ENCODE results near the gene CLIP1. TPM values are rescaled to one million over a fixed set of nuclear protein-coding genes. Genes with fewer than 3 reads are reported as not detected.
"Not testable (repeated sequence)": the region's sequence is repeated elsewhere in the genome, so short reads cannot be mapped to it uniquely, and the experiment has no call there.

Gene CLIP1
- total RNA-seq, 1 donor from 2014 or later: 102 TPM

- Histone ChIP-seq H3K4me3 (no peak overlapping the region), H3K27ac (replicated peaks) (no peak overlapping the region), H3K4me1 (no peaks in the 10 kb centered on the region), H3K9me3 (replicated peaks) (no peaks in the 10 kb centered on the region), H3K27me3 (ENCODE audit: low read depth) (no peaks in the 10 kb centered on the region), H3K36me3 (no peaks in the 10 kb centered on the region)
- DNase-seq: no peak
- intact Hi-C loops (cut with micrococcal nuclease): no loop called here
- TF ChIP-seq CTCF (IDR thresholded peaks at IDR 0.05; ENCODE audit: borderline replicate concordance): no peak
Observed at GRCh38 chr12:122454739-122455138, 32.3 kb upstream of the CLIP1 start.

- Histone ChIP-seq H3K27me3 (ENCODE audit: low read depth) (no peaks in the 10 kb centered on the region), H3K4me3 (no peak overlapping the region), H3K9me3 (replicated peaks) (no peaks in the 10 kb centered on the region), H3K27ac (replicated peaks) (no peak overlapping the region), H3K4me1 (no peaks in the 10 kb centered on the region), H3K36me3 (no peaks in the 10 kb centered on the region)
- intact Hi-C loops (cut with micrococcal nuclease): no loop called here
- TF ChIP-seq CTCF (IDR thresholded peaks at IDR 0.05; ENCODE audit: borderline replicate concordance): no peak
- DNase-seq: no peak
Observed at GRCh38 chr12:122454250-122454721, 31.8 kb upstream of the CLIP1 start.

- Histone ChIP-seq H3K27me3 (ENCODE audit: low read depth) (no peaks in the 10 kb centered on the region), H3K4me3 (no peak overlapping the region), H3K27ac (replicated peaks) (no peak overlapping the region), H3K4me1 (no peaks in the 10 kb centered on the region), H3K9me3 (replicated peaks) (no peaks in the 10 kb centered on the region), H3K36me3 (no peaks in the 10 kb centered on the region)
- no peak for DNase-seq
- intact Hi-C loops (cut with micrococcal nuclease): no loop called here
- no peak for TF ChIP-seq CTCF (IDR thresholded peaks at IDR 0.05; ENCODE audit: borderline replicate concordance)
Observed at GRCh38 chr12:122452701-122453285, 30.3 kb upstream of the CLIP1 start.

- no peaks in the 10 kb centered on the region for H3K9me3 ChIP-seq (replicated peaks)
- H3K27ac ChIP-seq (replicated peaks): no peak overlapping the region
- no peaks in the 10 kb centered on the region for H3K4me1 ChIP-seq
- no peaks in the 10 kb centered on the region for H3K27me3 ChIP-seq (ENCODE audit: low read depth)
- H3K36me3 ChIP-seq: no peaks in the 10 kb centered on the region
- no peak overlapping the region for H3K4me3 ChIP-seq
- intact Hi-C loops (cut with micrococcal nuclease): no loop called here
- no peak for TF ChIP-seq CTCF (IDR thresholded peaks at IDR 0.05; ENCODE audit: borderline replicate concordance)
- no peak for DNase-seq
Observed at GRCh38 chr12:122449317-122449716, 26.8 kb upstream of the CLIP1 start.

- H3K9me3 ChIP-seq (replicated peaks); H3K4me3 ChIP-seq; H3K36me3 ChIP-seq; H3K27me3 ChIP-seq (ENCODE audit: low read depth); intact Hi-C loops (cut with micrococcal nuclease); H3K27ac ChIP-seq (replicated peaks); DNase-seq; H3K4me1 ChIP-seq: not testable (repeated sequence)
Observed at GRCh38 chr12:122447825-122448224, 25.4 kb upstream of the CLIP1 start.

- DNase-seq; H3K36me3 ChIP-seq; H3K4me1 ChIP-seq; H3K9me3 ChIP-seq (replicated peaks); H3K27me3 ChIP-seq (ENCODE audit: low read depth); H3K27ac ChIP-seq (replicated peaks); intact Hi-C loops (cut with micrococcal nuclease); H3K4me3 ChIP-seq: not testable (repeated sequence)
Observed at GRCh38 chr12:122446390-122446789, 23.9 kb upstream of the CLIP1 start.

- H3K4me1 ChIP-seq; intact Hi-C loops (cut with micrococcal nuclease); H3K36me3 ChIP-seq; H3K27ac ChIP-seq (replicated peaks); H3K9me3 ChIP-seq (replicated peaks); DNase-seq; H3K27me3 ChIP-seq (ENCODE audit: low read depth); H3K4me3 ChIP-seq: not testable (repeated sequence)
Observed at GRCh38 chr12:122444071-122444470, 21.6 kb upstream of the CLIP1 start.

GRCh38 chr12:122438822-122439221, 16.4 kb upstream of the CLIP1 start:
- DNase-seq; H3K36me3 ChIP-seq; H3K27me3 ChIP-seq (ENCODE audit: low read depth); H3K4me3 ChIP-seq; intact Hi-C loops (cut with micrococcal nuclease); H3K27ac ChIP-seq (replicated peaks); H3K9me3 ChIP-seq (replicated peaks); H3K4me1 ChIP-seq: not testable (repeated sequence)

All from left ventricle myocardium inferior (tissue), 1 donor.